DND-41 (cell line): ENCODE results near the gene ST3GAL4.

Source experiments
- CTCF ChIP-seq: IDR thresholded peaks from 2 replicates; pipeline ENCODE4 v1.5.1; 2012; ENCODE audit warnings: borderline replicate concordance, low read length, moderate library complexity, mild to moderate bottlenecking; ENCODE audit not compliant: poor library complexity, severe bottlenecking; ENCODE audit errors: extremely low read depth
- EZH2 ChIP-seq: IDR thresholded peaks from 3 replicates; pipeline ENCODE4 v1.6.1; 2012; ENCODE audit warnings: borderline replicate concordance, low read depth, mild to moderate bottlenecking, moderate library complexity, low read length, inconsistent platforms; ENCODE audit not compliant: severe bottlenecking

DNA sequence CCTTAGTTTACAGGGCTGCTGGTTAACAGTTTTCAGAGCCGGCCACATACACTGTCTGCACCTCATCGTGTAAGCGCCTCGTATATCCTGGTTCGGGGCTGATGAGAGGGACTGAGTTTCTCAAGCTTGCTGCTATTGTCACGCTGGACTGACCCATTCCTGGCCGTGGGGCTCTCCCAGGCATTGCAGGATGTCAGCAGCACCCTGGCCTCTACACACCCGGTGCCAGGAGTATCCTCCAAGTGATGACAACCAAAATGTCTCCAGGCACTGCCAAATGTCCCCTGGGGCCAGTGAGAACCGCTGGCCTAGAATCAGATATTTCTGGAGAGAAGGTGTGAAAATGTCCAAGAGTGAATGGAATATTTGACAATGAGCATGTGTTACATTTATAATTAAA lies 82.8 kb downstream of the ST3GAL4 start:
- TF ChIP-seq CTCF (no peak), EZH2 (no peak)
